Fibroblast of pulmonary artery (primary cell): Measurements from ENCODE around the gene YES1.
A peak's percentile ranks its signal among the peaks of the same experiment; 100 is the strongest.

Source experiments
- DNase-seq: peaks from one replicate; pipeline ENCODE4 v3.0.0-alpha.2; 2010; ENCODE audit warnings: low read depth
- H3K4me3 ChIP-seq: replicated peaks from 2 replicates; pipeline ENCODE4 v1.5.1; 2011; ENCODE audit warnings: low read depth, mild to moderate bottlenecking, control low read depth, low read length, moderate library complexity
- TF ChIP-seq, protein P1 (sequence below): IDR thresholded peaks from 2 replicates; pipeline ENCODE4 v1.5.1; 2011; ENCODE audit warnings: mild to moderate bottlenecking, control low read depth, low read length, inconsistent platforms; ENCODE audit errors: missing control alignments

The YES1 gene

DNA sequence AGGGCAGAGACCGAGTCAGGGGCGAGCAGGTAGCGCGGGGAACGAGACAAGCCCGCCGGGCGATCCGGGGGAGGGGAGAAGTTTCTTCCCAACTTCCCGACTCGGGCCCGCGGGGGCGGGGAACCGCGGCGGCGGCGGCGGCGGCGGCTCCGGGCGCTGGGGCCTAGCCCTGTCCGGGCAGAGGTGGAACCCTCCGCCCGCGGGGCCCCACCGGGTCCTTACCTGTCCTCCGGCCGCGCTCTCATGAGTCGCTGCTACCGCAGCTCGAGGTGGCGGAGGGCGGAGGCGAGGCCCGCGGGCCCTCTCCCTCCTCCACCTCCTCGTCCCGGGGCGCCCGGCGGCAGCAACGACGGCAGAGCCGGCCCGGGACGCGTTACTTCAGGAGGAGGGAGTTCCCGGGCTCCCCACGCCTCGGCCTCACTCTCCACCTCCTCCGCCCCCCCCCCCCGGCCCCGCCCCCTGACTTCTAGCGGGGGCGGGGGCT lies at the start of gene YES1:
Gene YES1, minus strand, starts transcription at position 351 of the 484 bp plus-strand sequence. CDS start 55,415 bp downstream, outside the sequence.
- TF ChIP-seq, protein P1, sequence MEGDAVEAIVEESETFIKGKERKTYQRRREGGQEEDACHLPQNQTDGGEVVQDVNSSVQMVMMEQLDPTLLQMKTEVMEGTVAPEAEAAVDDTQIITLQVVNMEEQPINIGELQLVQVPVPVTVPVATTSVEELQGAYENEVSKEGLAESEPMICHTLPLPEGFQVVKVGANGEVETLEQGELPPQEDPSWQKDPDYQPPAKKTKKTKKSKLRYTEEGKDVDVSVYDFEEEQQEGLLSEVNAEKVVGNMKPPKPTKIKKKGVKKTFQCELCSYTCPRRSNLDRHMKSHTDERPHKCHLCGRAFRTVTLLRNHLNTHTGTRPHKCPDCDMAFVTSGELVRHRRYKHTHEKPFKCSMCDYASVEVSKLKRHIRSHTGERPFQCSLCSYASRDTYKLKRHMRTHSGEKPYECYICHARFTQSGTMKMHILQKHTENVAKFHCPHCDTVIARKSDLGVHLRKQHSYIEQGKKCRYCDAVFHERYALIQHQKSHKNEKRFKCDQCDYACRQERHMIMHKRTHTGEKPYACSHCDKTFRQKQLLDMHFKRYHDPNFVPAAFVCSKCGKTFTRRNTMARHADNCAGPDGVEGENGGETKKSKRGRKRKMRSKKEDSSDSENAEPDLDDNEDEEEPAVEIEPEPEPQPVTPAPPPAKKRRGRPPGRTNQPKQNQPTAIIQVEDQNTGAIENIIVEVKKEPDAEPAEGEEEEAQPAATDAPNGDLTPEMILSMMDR: no peak
- DNase-seq: no peak

DNA sequence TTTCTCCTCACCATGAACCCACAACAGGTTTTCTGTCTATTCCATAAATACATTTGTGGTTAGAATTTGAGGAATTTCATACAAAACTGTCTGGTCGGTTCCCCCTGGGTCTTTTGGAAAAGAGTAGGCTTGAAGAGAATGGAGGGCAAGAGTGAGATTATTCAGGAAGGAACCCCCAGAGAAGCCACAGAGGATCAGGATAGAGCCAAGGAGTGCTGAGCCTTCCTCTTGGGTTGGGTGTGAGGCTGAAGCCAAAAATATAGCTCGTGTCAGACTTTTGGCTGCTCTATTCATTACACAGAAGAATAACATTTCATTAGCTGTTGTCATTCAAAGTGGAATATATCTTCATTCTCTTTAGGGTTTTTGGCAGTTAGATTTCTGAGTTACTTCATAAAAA lies 45.9 kb upstream of the YES1 start:
- TF ChIP-seq, protein P1: no peak
- H3K4me3 ChIP-seq: no peak overlapping the region
- no peak for DNase-seq

More for the DNA sequence above, at the start of gene YES1:
- H3K4me3 ChIP-seq: peak within 1 kb of the TSS; percentile 96

DNA sequence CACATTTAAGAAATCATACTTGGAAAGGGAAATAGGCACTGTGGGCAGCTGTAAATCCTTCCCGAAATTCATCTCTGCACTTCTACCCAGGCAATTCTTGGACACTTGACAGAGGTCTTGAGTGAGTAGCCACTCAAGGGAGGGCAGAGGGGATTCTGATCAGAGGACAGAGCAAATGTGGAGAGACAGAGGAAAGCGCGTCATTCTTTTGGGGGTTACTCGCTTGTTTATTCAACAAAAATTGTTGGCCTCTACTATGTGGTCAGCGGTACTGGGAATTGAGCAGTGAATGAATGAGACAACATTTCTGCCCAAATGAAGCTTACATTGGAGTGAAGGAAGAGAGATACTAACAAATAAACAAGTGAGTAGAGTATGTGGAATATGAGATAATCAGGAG lies 41.4 kb upstream of the YES1 start:
- DNase-seq: no peak
- TF ChIP-seq, protein P1: no peak
- no peak overlapping the region for H3K4me3 ChIP-seq

DNA sequence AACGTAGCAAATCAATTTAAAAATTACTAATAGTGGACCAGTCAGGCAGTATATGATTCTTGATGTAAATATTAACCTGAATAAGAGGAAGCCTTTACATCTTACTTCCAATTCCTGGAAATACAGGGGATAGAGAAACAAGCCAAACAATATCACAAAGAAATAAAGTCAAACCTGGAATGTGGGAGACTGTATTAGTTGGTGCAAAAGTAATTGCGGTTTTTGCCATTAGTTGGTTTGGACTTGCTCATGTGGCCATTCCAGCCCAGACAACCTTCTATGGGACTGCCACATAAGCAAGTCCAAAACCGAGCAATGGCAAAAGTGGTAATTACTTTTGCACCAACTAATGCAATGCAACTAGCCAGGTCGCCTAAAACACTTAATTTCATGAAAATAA lies 38.9 kb upstream of the YES1 start:
- no peak overlapping the region for H3K4me3 ChIP-seq
- DNase-seq: no peak
- TF ChIP-seq, protein P1: no peak

DNA sequence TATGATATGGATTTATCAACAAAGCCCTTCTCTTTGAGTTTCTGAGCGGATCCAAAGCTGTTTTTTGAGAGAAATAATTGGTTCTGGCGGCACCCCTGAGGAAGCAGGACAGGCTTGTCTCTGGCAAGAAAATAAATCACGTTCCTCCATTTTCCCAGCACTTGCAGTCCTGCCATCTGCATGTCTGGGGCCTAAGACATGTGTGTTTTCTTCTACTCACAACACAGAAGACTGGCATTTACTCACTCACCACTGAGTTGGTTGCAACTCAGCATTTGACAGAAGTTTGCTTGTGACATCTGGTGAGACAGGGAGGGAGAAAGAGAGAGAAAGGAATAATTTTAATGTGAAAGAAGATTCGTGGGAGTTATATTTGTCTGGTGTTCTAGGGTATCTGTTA lies 37.0 kb upstream of the YES1 start:
- no peak for DNase-seq
- no peak overlapping the region for H3K4me3 ChIP-seq
- TF ChIP-seq, protein P1: no peak

DNA sequence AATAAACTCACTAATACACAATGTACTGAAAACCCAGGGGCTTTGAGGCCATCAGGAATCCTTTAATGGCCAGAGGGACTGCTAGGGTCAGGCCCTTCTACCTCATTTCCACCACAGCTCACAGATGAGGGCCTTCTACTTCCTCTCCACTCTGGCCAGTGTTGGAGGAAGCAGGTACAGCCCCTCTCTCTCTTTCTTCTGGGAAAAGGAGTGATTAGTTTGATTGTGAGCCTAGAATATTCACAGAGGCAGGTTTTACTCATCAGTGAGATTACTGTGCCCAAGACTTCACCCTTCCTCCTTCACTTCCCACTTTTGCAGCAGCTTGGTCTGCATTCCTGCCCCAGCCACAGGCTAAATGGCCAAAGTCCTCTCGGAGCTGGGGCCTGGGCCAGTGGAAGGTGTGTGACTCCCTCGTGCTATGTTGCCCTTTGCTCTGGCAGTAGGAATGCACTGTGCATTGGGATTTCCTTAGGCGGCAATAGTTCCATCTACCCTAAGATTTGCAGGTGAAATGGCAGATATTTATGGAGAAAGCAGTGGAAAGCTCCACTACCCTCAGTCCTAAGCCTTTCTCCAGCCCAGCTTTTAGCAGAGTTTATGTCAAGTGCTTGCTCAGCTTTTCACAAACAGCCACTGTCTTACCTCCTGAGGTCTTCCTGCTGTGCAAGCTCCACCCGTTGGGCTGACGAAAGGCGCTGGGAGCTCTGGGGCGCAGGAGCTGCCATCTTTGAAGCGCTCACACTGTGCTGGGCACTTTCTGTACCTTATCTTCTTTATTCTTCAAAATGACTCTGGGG lies 36.2 kb upstream of the YES1 start:
- no peak overlapping the region for H3K4me3 ChIP-seq
- no peak for DNase-seq
- TF ChIP-seq, protein P1: no peak
